Stomach (tissue), 9 donors: Measurements from ENCODE around the gene THBS4. TPM values are rescaled to one million over a fixed set of nuclear protein-coding genes. Genes with fewer than 3 reads are reported as not detected.

Source experiments
- DNase-seq, 2 donors: peaks; one replicate each; pipeline versions ENCODE4 v3.0.0 to v3.0.0-alpha.2; 2013 to 2019
- H3K27ac ChIP-seq, 5 donors: fragments of 200-600 bp in 4 of 5; sonication (generic) in 4 of 5; one replicate each; pipeline ENCODE4 v1.5.1; 2013 to 2019; ENCODE audit warnings: mild to moderate bottlenecking in 1 of 5, moderate library complexity in 1 of 5
- H3K27me3 ChIP-seq, 3 donors: fragments of 200-600 bp; sonication (generic); one replicate each; pipeline ENCODE4 v1.5.1; 2017 to 2019; ENCODE audit warnings: mixed run types in 1 of 3
- H3K36me3 ChIP-seq, 4 donors: fragments of 200-600 bp; sonication (generic); 1 replicate in 3 of 4; 2 replicates in 1 of 4; pipeline ENCODE4 v1.5.1; 2016 to 2019
- H3K4me1 ChIP-seq, 4 donors: fragments of 200-600 bp; sonication (generic); one replicate each; pipeline ENCODE4 v1.5.1; 2016 to 2019
- H3K4me3 ChIP-seq, 4 donors: fragments of 200-600 bp; sonication (generic) in 3 of 4; one replicate each; pipeline ENCODE4 v1.5.1; 2016 to 2019; ENCODE audit warnings: mild to moderate bottlenecking in 1 of 4
- H3K9me3 ChIP-seq, 4 donors: fragments of 200-600 bp; sonication (generic); one replicate each; pipeline ENCODE4 v1.5.1; 2016 to 2019
- EP300 ChIP-seq: sonication (generic); formaldehyde crosslinking; IDR thresholded peaks from one replicate; pipeline ENCODE4 v1.6.1; 2017; ENCODE audit warnings: antibody characterized with exemption
- POLR2A ChIP-seq, 4 donors: fragments of 450-650 bp; IDR thresholded peaks; one replicate each; pipeline ENCODE4 v1.6.1; 2016; ENCODE audit warnings: antibody characterized with exemption in 4 of 4, control low read depth in 2 of 4, mild to moderate bottlenecking in 1 of 4, moderate library complexity in 1 of 4
- POLR2AphosphoS5 ChIP-seq, 3 donors: sonication (generic); formaldehyde crosslinking; IDR thresholded peaks; one replicate each; pipeline ENCODE4 v1.6.1; 2016; ENCODE audit warnings: antibody characterized with exemption in 3 of 3
- whole genome bisulfite sequencing, 5 donors: extraction: QIAGEN DNeasy Blood & Tissue Kit in 3 of 5; methylation state at CpG; one replicate each; pipeline versions ENCODE4 v1.1.5 to v1.1.7; 2013 to 2018; 5-methylcytosine and 5-hydroxymethylcytosine counted together
- intact Hi-C: fragments of 100-400 bp; cut with DNase I; formaldehyde crosslinking; loops from one replicate; pipeline ENCODE4 v1.15.1; 2023; ENCODE audit warnings: low total_unique reads
- polyA plus RNA-seq, 3 donors: library from polyadenylated mRNA; stranded (reverse); fragments of 200-250 nt; gene quantifications; one replicate each; pipeline ENCODE4 v1.2.3, GENCODE V29; 2013
- total RNA-seq, 5 donors: library from RNA; depleted of rRNA; stranded (reverse); fragments of >200 nt; gene quantifications; one replicate each; pipeline versions ENCODE4 v1.1.0 to v1.2.3, GENCODE V29; 2014 to 2016
- TF ChIP-seq, protein P1 (sequence below), 7 experiments: fragments of 450-650 bp in 4 of 7; fragments of 200-600 bp in 3 of 7; sonication (generic) in 3 of 7; IDR thresholded peaks; one replicate each; pipeline ENCODE4 v1.5.1; 2016 to 2019; ENCODE audit warnings: antibody characterized with exemption in 7 of 7, control low read depth in 2 of 7, mild to moderate bottlenecking in 1 of 7
- donor health status: healthy with polysubstance abuse.
- donor health status: Bipolar disorder and iron deficiency.
- donor health status: healthy.

Gene THBS4
- total and polyA plus RNA-seq, 8 donors, result 0.19 to 38.2 (median 6.7) TPM; not detected in 1

DNA sequence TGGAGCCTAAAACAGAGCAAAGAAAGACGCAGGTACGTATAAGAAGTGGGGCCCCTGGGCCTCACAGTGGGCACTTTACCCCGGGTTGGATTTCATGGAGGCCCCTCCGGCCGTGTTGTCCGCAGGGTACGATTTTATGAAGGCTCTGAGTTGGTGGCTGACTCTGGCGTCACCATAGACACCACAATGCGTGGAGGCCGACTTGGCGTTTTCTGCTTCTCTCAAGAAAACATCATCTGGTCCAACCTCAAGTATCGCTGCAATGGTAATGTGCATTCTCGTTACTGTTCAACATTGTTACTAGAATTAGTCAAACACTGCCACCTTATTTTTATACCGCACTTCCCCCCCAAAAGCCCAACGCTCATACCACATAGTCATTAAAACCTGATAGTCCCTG lies 47.1 kb downstream of the THBS4 start:
- H3K36me3 ChIP-seq, result peaks cover 0 to 5% (median 0%) of the 10 kb centered on the region in 4 donors
- no peaks in the 10 kb centered on the region for H3K9me3 ChIP-seq
- WGBS, 5 donors, result 85 to 98% (median 95%) methylated on average over 14 to 15 of the region's 15 CpGs
- intact Hi-C loops, result no loop called here
- no peaks in the 10 kb centered on the region for H3K27me3 ChIP-seq
- peak overlapping the region in 1 of 5 donors; percentile 74 for H3K27ac ChIP-seq
- TF ChIP-seq, protein P1, sequence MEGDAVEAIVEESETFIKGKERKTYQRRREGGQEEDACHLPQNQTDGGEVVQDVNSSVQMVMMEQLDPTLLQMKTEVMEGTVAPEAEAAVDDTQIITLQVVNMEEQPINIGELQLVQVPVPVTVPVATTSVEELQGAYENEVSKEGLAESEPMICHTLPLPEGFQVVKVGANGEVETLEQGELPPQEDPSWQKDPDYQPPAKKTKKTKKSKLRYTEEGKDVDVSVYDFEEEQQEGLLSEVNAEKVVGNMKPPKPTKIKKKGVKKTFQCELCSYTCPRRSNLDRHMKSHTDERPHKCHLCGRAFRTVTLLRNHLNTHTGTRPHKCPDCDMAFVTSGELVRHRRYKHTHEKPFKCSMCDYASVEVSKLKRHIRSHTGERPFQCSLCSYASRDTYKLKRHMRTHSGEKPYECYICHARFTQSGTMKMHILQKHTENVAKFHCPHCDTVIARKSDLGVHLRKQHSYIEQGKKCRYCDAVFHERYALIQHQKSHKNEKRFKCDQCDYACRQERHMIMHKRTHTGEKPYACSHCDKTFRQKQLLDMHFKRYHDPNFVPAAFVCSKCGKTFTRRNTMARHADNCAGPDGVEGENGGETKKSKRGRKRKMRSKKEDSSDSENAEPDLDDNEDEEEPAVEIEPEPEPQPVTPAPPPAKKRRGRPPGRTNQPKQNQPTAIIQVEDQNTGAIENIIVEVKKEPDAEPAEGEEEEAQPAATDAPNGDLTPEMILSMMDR (IDR thresholded peaks at IDR 0.05), result no peak
- TF ChIP-seq EP300 (no peak), POLR2AphosphoS5 (IDR thresholded peaks at IDR 0.05) (no peak), POLR2A (IDR thresholded peaks at IDR 0.05) (no peak)
- H3K4me3 ChIP-seq, result peak overlapping the region; percentile 21 to 36 (median 28)
- H3K4me1 ChIP-seq, result peaks cover 7 to 13% (median 10%) of the 10 kb centered on the region in 4 donors
- no peak for DNase-seq

DNA sequence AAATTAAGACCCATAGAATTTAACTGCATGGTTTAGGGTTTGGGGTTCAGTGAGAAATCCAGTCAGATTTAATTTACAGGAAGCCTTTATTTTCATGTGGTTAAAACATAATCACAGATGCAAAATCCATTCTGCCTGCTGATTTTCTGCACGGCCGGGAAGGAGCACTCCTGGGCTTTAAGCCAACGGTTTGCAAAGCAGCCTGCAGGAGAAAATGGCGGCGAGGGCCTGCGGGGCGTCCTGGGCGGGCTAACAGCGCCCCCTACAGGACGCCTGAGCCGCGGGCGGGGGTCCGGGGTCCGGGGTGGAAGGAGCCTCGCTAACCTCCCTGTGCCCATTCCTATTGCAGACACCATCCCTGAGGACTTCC lies 47.6 kb downstream of the THBS4 start:
- H3K27ac ChIP-seq, result peak overlapping the region in 4 of 5 donors; percentile 33 to 74 (median 60)
- TF ChIP-seq, protein P1 (IDR thresholded peaks at IDR 0.05), result peak in 5 of 7 experiments; percentile 14 to 67 (median 60)
- no peak for TF ChIP-seq POLR2AphosphoS5 (IDR thresholded peaks at IDR 0.05)
- peak overlapping the region; percentile 21 to 36 (median 28) for H3K4me3 ChIP-seq
- no peaks in the 10 kb centered on the region for H3K9me3 ChIP-seq
- DNase-seq, result peak; percentile 55 to 91
- H3K27me3 ChIP-seq, result no peaks in the 10 kb centered on the region
- peaks cover 7 to 13% (median 10%) of the 10 kb centered on the region in 4 donors for H3K4me1 ChIP-seq
- H3K36me3 ChIP-seq, result peaks cover 0 to 5% (median 0%) of the 10 kb centered on the region in 4 donors
- intact Hi-C loops, result no loop called here
- 2 to 11% (median 9%) methylated on average over 11 to 16 of the region's 16 CpGs for WGBS, 5 donors

DNA sequence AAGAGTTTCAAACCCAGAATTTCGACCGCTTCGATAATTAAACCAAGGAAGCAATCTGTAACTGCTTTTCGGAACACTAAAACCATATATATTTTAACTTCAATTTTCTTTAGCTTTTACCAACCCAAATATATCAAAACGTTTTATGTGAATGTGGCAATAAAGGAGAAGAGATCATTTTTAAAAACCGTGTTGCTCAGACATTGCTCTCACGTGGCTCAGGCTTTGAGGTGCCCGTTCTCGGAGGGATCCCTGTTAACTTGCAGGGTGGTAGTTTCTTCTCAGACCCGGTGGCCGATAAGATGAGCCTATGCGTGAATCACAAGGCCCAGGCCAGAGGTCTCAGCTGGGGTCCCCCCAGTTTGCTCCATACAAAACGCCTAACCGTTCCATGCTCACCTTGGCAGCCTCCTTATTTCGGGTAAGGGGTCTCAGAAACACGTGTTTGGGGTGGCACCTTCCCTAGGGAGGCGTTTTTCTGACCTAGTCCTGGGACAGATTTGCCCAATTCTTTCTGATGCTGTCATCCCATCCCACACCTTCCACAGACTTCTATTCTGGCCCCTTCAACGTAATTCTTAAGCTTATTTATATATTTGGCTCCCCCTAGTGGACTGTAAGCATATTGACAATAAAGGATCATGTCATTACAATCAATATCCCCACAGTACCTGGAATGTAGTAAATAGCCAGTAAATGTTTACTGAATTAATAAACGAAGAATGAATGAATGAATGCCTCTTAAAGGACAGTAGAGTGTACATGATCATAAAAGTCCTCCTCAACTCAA lies 48.1 kb downstream of the THBS4 start:
- Histone ChIP-seq H3K4me3 (peak overlapping the region; percentile 21 to 36 (median 28)), H3K4me1 (peaks cover 7 to 13% (median 10%) of the 10 kb centered on the region in 4 donors), H3K27ac (peak overlapping the region in 4 of 5 donors; percentile 33 to 74 (median 60)), H3K36me3 (peaks cover 0 to 5% (median 0%) of the 10 kb centered on the region in 4 donors), H3K9me3 (no peaks in the 10 kb centered on the region), H3K27me3 (no peaks in the 10 kb centered on the region)
- TF ChIP-seq, protein P1 (IDR thresholded peaks at IDR 0.05), result peak in 5 of 7 experiments; percentile 49 to 85 (median 71)
- TF ChIP-seq POLR2A (IDR thresholded peaks at IDR 0.05), result no peak
- intact Hi-C loops, result no loop called here
- DNase-seq, result peak in 1 of 2 donors; percentile 69
- WGBS, 5 donors, result 31 to 45% (median 35%) methylated on average over 19 of the region's 19 CpGs

DNA sequence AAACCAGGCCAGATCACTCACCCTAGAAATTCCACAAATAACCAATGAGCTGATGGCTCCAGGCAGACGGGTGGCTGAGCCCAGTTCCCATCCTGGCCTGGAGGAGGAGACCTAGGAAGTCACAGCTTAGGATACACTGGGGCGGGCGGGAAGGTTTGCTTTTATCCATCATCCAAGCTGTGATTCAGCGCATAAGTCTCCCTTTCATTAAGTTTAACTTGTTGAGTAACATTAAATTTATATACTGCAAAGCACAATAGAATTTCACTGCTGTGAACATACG lies 55.7 kb downstream of the THBS4 start:
- whole genome bisulfite sequencing, 5 donors, result 92 to 98% (median 97%) methylated on average over 5 of the region's 5 CpGs
- no peaks in the 10 kb centered on the region for H3K27me3 ChIP-seq
- H3K4me1 ChIP-seq, result peaks cover 0 to 22% (median 0%) of the 10 kb centered on the region in 4 donors
- H3K9me3 ChIP-seq, result no peaks in the 10 kb centered on the region
- intact Hi-C loops, result loop anchor here (5.0 kb wide), 1 partner anchor 216 kb away; no protein-coding TSS in a partner anchor
- no peaks in the 10 kb centered on the region for H3K36me3 ChIP-seq
- no peak overlapping the region for H3K4me3 ChIP-seq
- TF ChIP-seq, protein P1 (IDR thresholded peaks at IDR 0.05), result no peak
- TF ChIP-seq POLR2A (IDR thresholded peaks at IDR 0.05) (no peak), POLR2AphosphoS5 (IDR thresholded peaks at IDR 0.05) (no peak), EP300 (no peak)
- DNase-seq, result no peak
- no peak overlapping the region for H3K27ac ChIP-seq
